ENCODE measurements around the gene LRRC34. TPM values are rescaled to one million over a fixed set of nuclear protein-coding genes. Genes with fewer than 3 reads are reported as not detected.

LRRC34 gene
- total and polyA plus RNA-seq, 9 of the 15 experiments (the other 6 are each of a cell fraction or from before 2014, with no cell fraction given): 0.17 to 0.30 TPM; not detected in 7

DNA sequence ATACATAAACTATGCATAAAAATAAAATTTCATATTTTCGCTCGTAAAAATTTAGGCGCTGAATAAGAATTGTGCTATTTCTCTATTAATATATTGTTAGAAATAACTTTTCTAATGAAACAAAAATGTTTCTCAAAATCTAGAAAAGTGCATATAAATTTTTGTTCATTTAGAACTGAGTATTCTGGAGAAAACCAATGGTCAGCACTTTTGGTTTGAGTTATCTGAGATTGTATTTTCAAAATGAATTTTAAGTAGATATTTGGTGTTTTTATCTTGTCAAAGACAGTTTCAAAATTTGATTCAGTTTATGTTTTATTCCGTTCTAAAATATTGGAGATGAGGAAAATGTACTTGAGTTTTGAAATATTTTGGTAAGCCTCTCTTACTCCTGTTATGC, 25.6 kb downstream of the LRRC34 start:
- CTCF ChIA-PET (ENCODE audit: low intra/inter-chr PET ratio): interaction anchor here (0.5 kb wide), 1 partner anchor 957 kb away, joined by 3 read pairs; no protein-coding TSS in a partner anchor

More for the DNA sequence above, 25.6 kb downstream of the LRRC34 start:
- BruUV-seq (replicated peaks): no TSS peak
- Histone ChIP-seq H3K36me3 (ENCODE audit: control insufficient read depth, insufficient read depth, low read length) (peaks cover 83% of the 10 kb centered on the region), H4K20me1 (replicated peaks; ENCODE audit: control insufficient read depth, insufficient read depth, low read length) (no peaks in the 10 kb centered on the region), H3K79me2 (ENCODE audit: control insufficient read depth, insufficient read depth, low read length) (no peaks in the 10 kb centered on the region), H3K4me2 (ENCODE audit: insufficient read depth, low read length) (no peak overlapping the region), H3K9me3 (replicated peaks; ENCODE audit: control insufficient read depth, insufficient read depth, low read depth, low read length) (no peaks in the 10 kb centered on the region), H2AFZ (ENCODE audit: low read depth, low read length) (no peak overlapping the region), H3K27ac (ENCODE audit: extremely low read depth, low read depth, low read length) (no peak overlapping the region), H3K4me1 (replicated peaks in 1 of 2; ENCODE audit: control insufficient read depth in 2 of 2, insufficient read depth in 2 of 2, low read length in 2 of 2) (no peaks in the 10 kb centered on the region; a peak in 1 of 5 replicates), H3K4me3 (no peak overlapping the region), H3K9ac (ENCODE audit: insufficient read depth in 1 of 2, low read depth in 2 of 2, low read length in 2 of 2) (no peak overlapping the region), H3K9me1 (ENCODE audit: control insufficient read depth, insufficient read depth, low read length) (no peaks in the 10 kb centered on the region), H3K27me3 (ENCODE audit: control insufficient read depth in 2 of 2, insufficient read depth in 2 of 2, low read length in 2 of 2) (no peaks in the 10 kb centered on the region)
- DNase-seq (ENCODE audit: extremely low read depth in 1 of 4, low spot score in 3 of 4) (no peak), FAIRE-seq (no peak), ATAC-seq (no peak)
- POLR2A ChIA-PET: no interaction called here
- in situ Hi-C loops (cut with MboI) (no loop called here), intact Hi-C loops (cut with micrococcal nuclease) (no loop called here)
- TF ChIP-seq PTTG1 (tag; IDR thresholded peaks at IDR 0.05; ENCODE audit: low read depth) (no peak), ZNF316 (IDR thresholded peaks at IDR 0.05) (peak; percentile 85), MAFG (tag; conservative IDR thresholded peaks at IDR 0.05) (0 out of 2 replicates have a peak, but pooled peaks have one; percentile 27), C11orf30 (IDR thresholded peaks at IDR 0.05; ENCODE audit: low read depth) (peak; percentile 70), RBM34 (IDR thresholded peaks at IDR 0.05; ENCODE audit: borderline replicate concordance, insufficient read depth, low read length) (no peak), MAFF (IDR thresholded peaks at IDR 0.05; ENCODE audit: low read length) (peak; percentile 59), MAFK (IDR thresholded peaks at IDR 0.05; ENCODE audit: low read length) (peak; percentile 58; the same call in 1 of the 2 replicates)
- TF ChIP-seq, protein P1, sequence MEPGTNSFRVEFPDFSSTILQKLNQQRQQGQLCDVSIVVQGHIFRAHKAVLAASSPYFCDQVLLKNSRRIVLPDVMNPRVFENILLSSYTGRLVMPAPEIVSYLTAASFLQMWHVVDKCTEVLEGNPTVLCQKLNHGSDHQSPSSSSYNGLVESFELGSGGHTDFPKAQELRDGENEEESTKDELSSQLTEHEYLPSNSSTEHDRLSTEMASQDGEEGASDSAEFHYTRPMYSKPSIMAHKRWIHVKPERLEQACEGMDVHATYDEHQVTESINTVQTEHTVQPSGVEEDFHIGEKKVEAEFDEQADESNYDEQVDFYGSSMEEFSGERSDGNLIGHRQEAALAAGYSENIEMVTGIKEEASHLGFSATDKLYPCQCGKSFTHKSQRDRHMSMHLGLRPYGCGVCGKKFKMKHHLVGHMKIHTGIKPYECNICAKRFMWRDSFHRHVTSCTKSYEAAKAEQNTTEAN (CRISPR knock-in tag; IDR thresholded peaks at IDR 0.05): no peak
- WGBS (ENCODE audit: insufficient coverage, low coverage, missing lambda C conversion rate): 93% methylated on average over 4 of the region's 4 CpGs
